Natural killer cell treated with Interleukin-12 subunit alpha and Interleukin-12 subunit beta and Interleukin-15 and Interleukin-18, amount 100 ng/mL, for 72 hours (primary cell): ENCODE data around the gene LIMCH1. TPM values are rescaled to one million over a fixed set of nuclear protein-coding genes. Genes with fewer than 3 reads are reported as not detected.

ENCODE experiments used
- ATAC-seq, 2 donors: fragments of 150-1000 bp; cut with Tn5 transposase in 1 of 2; sonication (Bioruptor Pico), chemical (Tn5 transposase) in 1 of 2; 2 replicates each; pipeline ENCODE4 v1.10.0; 2021
- DNase-seq: peaks from one replicate; pipeline ENCODE4 v3.0.0; 2022; ENCODE audit warnings: low spot score
- H3K27ac Mint-ChIP-seq, 2 donors: 1 replicate in 1 of 2; 2 replicates in 1 of 2; pipeline ENCODE4 v1.8.0; 2022; ENCODE audit warnings: mixed read lengths in 2 of 2, mild to moderate bottlenecking in 1 of 2, moderate library complexity in 1 of 2
- H3K27me3 Mint-ChIP-seq, 2 donors: 1 replicate in 1 of 2; 2 replicates in 1 of 2; pipeline ENCODE4 v1.8.0; 2022; ENCODE audit warnings: mixed read lengths in 2 of 2
- H3K36me3 Mint-ChIP-seq: one replicate; pipeline ENCODE4 v1.8.0; 2022; ENCODE audit warnings: mixed read lengths
- H3K4me1 Mint-ChIP-seq, 2 donors: 1 replicate in 1 of 2; 2 replicates in 1 of 2; pipeline ENCODE4 v1.8.0; 2022; ENCODE audit warnings: low read depth in 2 of 2, mixed read lengths in 2 of 2, mild to moderate bottlenecking in 1 of 2
- H3K4me3 Mint-ChIP-seq: one replicate; pipeline ENCODE4 v1.8.0; 2022; ENCODE audit warnings: mixed read lengths
- H3K9me3 Mint-ChIP-seq: 2 replicates; pipeline ENCODE4 v1.8.0; 2022; ENCODE audit warnings: mixed read lengths
- total RNA-seq, 2 donors: library from RNA; stranded (reverse); gene quantifications; one replicate each; pipeline ENCODE4 v1.2.3, GENCODE V29; 2022

Gene LIMCH1
- total RNA-seq, 2 donors from 2014 or later = not detected

DNA sequence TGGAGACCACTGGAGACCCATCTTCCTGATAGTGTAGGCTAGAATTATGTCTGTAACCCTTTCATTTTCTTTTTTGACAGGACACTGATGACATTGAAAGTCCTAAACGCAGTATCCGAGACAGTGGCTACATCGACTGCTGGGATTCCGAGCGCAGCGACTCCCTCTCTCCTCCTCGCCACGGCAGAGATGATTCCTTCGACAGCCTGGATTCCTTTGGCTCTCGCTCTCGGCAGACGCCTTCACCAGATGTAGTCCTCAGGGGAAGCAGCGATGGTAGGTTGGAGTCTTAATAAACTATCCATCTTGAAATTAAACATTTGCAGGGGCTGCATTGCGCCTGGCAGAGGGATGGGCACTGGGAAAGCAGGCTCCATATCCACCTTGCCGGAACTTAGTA, 75.4 kb downstream of the LIMCH1 start:
- Mint-ChIP-seq H3K4me3 (no peak overlapping the region), H3K36me3 (no peaks in the 10 kb centered on the region), H3K27me3 (no peaks in the 10 kb centered on the region), H3K27ac (no peak overlapping the region), H3K9me3 (no peaks in the 10 kb centered on the region), H3K4me1 (no peaks in the 10 kb centered on the region)
- no peak for ATAC-seq
- no peak for DNase-seq

DNA sequence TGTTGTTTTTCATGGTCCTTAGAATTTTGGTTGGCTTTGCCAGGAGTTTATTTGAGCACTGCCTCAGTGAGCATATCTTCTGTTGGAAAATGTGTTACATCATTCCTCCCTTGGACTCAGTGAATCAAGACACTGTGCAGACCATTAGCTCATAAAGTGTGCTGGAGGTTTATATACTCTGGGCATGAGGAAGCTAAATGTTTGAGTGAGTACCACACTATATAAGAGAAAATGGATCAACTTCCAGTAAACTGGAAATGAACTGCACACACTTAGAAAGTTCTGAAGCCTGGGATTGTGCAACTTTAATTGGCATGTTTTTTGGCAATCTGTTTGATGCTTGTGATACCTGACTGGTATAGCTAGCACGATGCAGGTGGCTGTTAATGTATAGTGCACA, 75.9 kb downstream of the LIMCH1 start:
- Mint-ChIP-seq H3K27ac (no peak overlapping the region), H3K4me1 (no peaks in the 10 kb centered on the region), H3K4me3 (no peak overlapping the region), H3K9me3 (no peaks in the 10 kb centered on the region), H3K27me3 (no peaks in the 10 kb centered on the region), H3K36me3 (no peaks in the 10 kb centered on the region)
- DNase-seq (no peak), ATAC-seq (no peak)

DNA sequence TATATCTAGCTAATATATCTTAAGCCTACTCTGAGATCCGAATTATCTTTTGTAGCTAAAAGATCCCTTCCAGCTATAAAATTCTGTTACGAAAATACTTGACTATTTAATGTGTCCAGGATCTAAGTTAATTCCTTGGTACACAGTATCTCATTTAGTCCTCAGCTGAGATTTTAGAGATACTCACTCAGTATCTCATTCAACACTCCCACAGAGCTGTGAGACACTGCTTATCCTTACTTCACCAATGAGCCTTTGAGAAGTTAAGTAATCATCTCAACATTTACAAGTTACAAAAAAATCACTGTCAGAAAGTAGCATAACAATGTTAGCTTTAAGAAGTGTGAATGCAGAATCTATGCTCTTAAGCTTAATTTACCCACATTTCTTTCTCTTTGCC, 76.6 kb downstream of the LIMCH1 start:
- H3K4me3 Mint-ChIP-seq = no peak overlapping the region
- no peaks in the 10 kb centered on the region for H3K9me3 Mint-ChIP-seq
- ATAC-seq (no peak), DNase-seq (no peak)
- no peaks in the 10 kb centered on the region for H3K27me3 Mint-ChIP-seq
- no peak overlapping the region for H3K27ac Mint-ChIP-seq
- H3K36me3 Mint-ChIP-seq = no peaks in the 10 kb centered on the region
- H3K4me1 Mint-ChIP-seq = no peaks in the 10 kb centered on the region

DNA sequence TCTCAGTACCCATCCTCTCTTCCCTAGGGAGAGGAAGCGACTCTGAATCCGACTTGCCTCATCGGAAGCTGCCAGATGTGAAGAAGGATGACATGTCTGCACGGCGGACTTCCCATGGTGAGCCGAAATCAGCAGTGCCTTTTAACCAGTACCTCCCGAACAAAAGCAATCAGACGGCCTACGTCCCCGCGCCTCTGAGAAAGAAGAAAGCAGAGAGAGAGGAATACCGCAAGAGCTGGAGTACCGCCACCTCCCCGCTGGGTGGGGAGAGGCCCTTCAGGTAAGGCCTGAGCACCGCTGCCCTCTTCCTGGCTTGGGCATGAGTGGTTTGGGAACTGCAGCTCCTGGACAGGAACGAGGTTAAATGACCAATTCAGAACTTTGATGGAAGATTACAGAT, 81.2 kb downstream of the LIMCH1 start:
- no peaks in the 10 kb centered on the region for H3K4me1 Mint-ChIP-seq
- peaks cover 0 to 3% of the 10 kb centered on the region in 2 donors for H3K27me3 Mint-ChIP-seq
- H3K36me3 Mint-ChIP-seq = no peaks in the 10 kb centered on the region
- no peaks in the 10 kb centered on the region for H3K9me3 Mint-ChIP-seq
- no peak for DNase-seq
- H3K4me3 Mint-ChIP-seq = no peak overlapping the region
- H3K27ac Mint-ChIP-seq = no peak overlapping the region
- no peak for ATAC-seq

DNA sequence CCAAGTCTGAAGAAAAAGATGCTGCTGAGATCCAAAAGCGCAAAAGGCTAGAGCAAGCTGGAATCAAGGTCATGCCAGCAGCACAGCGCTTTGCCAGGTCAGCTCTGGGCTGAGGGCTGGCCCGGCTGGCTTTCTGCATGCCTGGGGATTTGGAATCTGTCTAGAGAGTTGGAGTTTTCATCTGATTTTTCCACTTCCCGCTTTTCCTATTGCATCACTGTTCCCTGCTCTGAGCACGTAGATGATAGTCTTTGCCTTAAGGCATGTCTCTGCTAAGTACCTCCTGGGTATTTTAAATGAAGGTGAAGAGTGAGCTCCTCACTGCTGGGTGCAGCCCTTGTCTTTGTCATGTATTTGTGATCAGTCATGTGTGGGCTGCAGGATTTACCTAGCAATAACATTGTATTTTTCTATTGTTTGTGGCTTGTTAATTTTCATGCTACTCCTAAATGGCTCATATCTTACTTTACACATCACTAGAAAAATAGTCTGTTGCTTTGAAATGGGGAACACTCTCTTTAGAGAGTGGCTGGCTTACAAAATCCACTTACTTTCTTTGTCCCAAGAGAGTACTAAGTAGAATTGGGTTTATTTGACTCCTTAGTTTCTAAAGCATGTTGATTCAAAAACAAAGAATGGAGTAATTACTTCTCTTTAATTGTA, 82.8 kb downstream of the LIMCH1 start:
- Mint-ChIP-seq H3K36me3 (no peaks in the 10 kb centered on the region), H3K27me3 (peaks cover 0 to 3% of the 10 kb centered on the region in 2 donors), H3K9me3 (no peaks in the 10 kb centered on the region), H3K4me1 (no peaks in the 10 kb centered on the region), H3K27ac (no peak overlapping the region), H3K4me3 (no peak overlapping the region)
- ATAC-seq (no peak), DNase-seq (no peak)

- Mint-ChIP-seq H3K9me3 (peaks cover 2% of the 10 kb centered on the region), H3K27me3 (peaks cover 0 to 3% of the 10 kb centered on the region in 2 donors), H3K4me3 (no peak overlapping the region), H3K36me3 (no peaks in the 10 kb centered on the region), H3K27ac (no peak overlapping the region), H3K4me1 (no peaks in the 10 kb centered on the region)
- no peak for DNase-seq
- no peak for ATAC-seq
Measured at GRCh38 chr4:41622787-41623186, 84.8 kb downstream of the LIMCH1 start.

GRCh38 chr4:41624765-41625164, 86.8 kb downstream of the LIMCH1 start:
- ATAC-seq = no peak
- Mint-ChIP-seq H3K9me3 (peaks cover 2% of the 10 kb centered on the region), H3K4me1 (no peaks in the 10 kb centered on the region), H3K27ac (no peak overlapping the region), H3K4me3 (no peak overlapping the region), H3K27me3 (peaks cover 0 to 3% of the 10 kb centered on the region in 2 donors), H3K36me3 (no peaks in the 10 kb centered on the region)
- DNase-seq = no peak

- ATAC-seq (no peak), DNase-seq (no peak)
- peaks cover 0 to 3% of the 10 kb centered on the region in 2 donors for H3K27me3 Mint-ChIP-seq
- H3K27ac Mint-ChIP-seq = no peak overlapping the region
- peaks cover 2% of the 10 kb centered on the region for H3K9me3 Mint-ChIP-seq
- H3K4me3 Mint-ChIP-seq = no peak overlapping the region
- H3K36me3 Mint-ChIP-seq = no peaks in the 10 kb centered on the region
- H3K4me1 Mint-ChIP-seq = no peaks in the 10 kb centered on the region
Measured at GRCh38 chr4:41625531-41625930, 87.6 kb downstream of the LIMCH1 start.

DNA sequence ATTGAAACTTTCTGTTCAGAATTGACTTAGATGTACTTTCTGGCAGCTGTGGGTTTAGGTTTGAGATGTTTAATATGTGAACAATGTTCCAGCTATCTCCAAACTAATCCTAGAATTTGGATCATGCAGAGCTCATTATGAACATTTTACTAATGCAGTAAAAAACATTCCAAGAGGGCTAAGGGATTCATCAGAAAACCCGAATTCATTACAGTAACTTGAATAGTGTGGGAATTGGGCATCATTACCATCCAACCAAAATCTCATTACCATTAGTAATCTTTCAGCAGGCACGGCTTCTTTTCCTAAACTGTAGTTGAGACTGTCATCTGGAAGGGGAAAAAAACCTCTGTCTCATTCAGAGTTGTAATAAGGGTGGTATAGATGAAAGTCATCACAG, 91.0 kb downstream of the LIMCH1 start:
- Mint-ChIP-seq H3K9me3 (peaks cover 2% of the 10 kb centered on the region), H3K4me3 (no peak overlapping the region), H3K36me3 (no peaks in the 10 kb centered on the region), H3K4me1 (no peaks in the 10 kb centered on the region), H3K27ac (no peak overlapping the region), H3K27me3 (no peaks in the 10 kb centered on the region)
- ATAC-seq = no peak
- DNase-seq = no peak

- H3K27me3 Mint-ChIP-seq = no peaks in the 10 kb centered on the region
- H3K4me3 Mint-ChIP-seq = no peak overlapping the region
- H3K4me1 Mint-ChIP-seq = no peaks in the 10 kb centered on the region
- ATAC-seq = no peak
- H3K27ac Mint-ChIP-seq = no peak overlapping the region
- H3K9me3 Mint-ChIP-seq = peaks cover 2% of the 10 kb centered on the region
- H3K36me3 Mint-ChIP-seq = no peaks in the 10 kb centered on the region
- no peak for DNase-seq
Measured at GRCh38 chr4:41631523-41631922, 93.6 kb downstream of the LIMCH1 start.

GRCh38 chr4:41632481-41633073, 94.6 kb downstream of the LIMCH1 start:
- no peaks in the 10 kb centered on the region for H3K36me3 Mint-ChIP-seq
- ATAC-seq (no peak), DNase-seq (no peak)
- H3K4me1 Mint-ChIP-seq = no peaks in the 10 kb centered on the region
- H3K4me3 Mint-ChIP-seq = no peak overlapping the region
- H3K27ac Mint-ChIP-seq = no peak overlapping the region
- no peaks in the 10 kb centered on the region for H3K27me3 Mint-ChIP-seq
- no peaks in the 10 kb centered on the region for H3K9me3 Mint-ChIP-seq

DNA sequence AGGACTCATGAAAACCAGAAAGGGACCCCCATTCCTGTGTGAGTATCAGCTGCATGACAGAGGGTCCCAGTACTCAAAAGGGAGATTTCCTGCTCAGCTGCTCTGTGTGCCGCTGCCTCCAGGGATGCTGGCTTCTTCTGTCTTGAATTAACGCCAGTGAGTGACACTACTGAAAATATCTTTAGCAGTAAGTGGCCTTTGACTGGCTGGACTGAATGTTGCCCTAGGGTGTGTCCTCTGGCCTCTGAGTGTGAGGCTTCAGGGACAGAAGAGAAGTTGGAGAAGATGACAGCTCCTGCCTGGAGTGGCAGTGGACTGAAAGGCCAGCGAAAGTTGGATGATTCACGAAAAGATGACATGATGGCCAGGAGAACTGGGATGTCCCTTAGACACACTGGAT, 95.4 kb downstream of the LIMCH1 start:
- no peak for DNase-seq
- H3K4me1 Mint-ChIP-seq = no peaks in the 10 kb centered on the region
- no peak overlapping the region for H3K4me3 Mint-ChIP-seq
- no peak overlapping the region for H3K27ac Mint-ChIP-seq
- no peaks in the 10 kb centered on the region for H3K9me3 Mint-ChIP-seq
- H3K27me3 Mint-ChIP-seq = peaks cover 0 to 4% of the 10 kb centered on the region in 2 donors
- H3K36me3 Mint-ChIP-seq = no peaks in the 10 kb centered on the region
- peak in 1 of 2 donors; percentile 43 for ATAC-seq

DNA sequence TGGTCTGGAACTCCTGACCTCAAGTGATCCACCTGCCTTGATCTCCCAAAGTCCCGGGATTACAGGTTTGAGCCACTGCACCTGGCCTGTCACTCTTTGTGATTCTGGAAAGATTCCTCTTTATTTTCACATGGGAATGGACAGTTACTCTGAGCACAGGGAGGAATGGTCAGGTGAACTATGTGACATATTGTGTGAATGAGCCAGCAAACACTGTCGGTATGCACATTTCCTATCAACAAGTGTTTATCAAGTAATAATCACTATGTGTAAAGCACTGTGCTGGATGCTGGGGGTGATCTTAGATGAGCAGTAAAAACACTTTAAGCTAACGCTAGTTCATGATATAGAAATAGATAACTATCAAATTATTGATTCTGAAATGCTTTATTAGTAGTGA, 97.5 kb downstream of the LIMCH1 start:
- Mint-ChIP-seq H3K27ac (no peak overlapping the region), H3K4me1 (no peaks in the 10 kb centered on the region), H3K36me3 (no peaks in the 10 kb centered on the region), H3K27me3 (peaks cover 0 to 4% of the 10 kb centered on the region in 2 donors), H3K4me3 (no peak overlapping the region), H3K9me3 (no peaks in the 10 kb centered on the region)
- no peak for ATAC-seq
- DNase-seq = no peak

GRCh38 chr4:41638203-41638602, 100.2 kb downstream of the LIMCH1 start:
- Mint-ChIP-seq H3K36me3 (no peaks in the 10 kb centered on the region), H3K9me3 (no peaks in the 10 kb centered on the region), H3K27ac (no peak overlapping the region), H3K4me3 (no peak overlapping the region), H3K4me1 (no peaks in the 10 kb centered on the region), H3K27me3 (peaks cover 0 to 9% of the 10 kb centered on the region in 2 donors)
- ATAC-seq (no peak), DNase-seq (no peak)

GRCh38 chr4:41638866-41639265, 100.9 kb downstream of the LIMCH1 start:
- ATAC-seq (no peak), DNase-seq (no peak)
- Mint-ChIP-seq H3K4me1 (no peaks in the 10 kb centered on the region), H3K4me3 (no peak overlapping the region), H3K36me3 (no peaks in the 10 kb centered on the region), H3K27ac (no peak overlapping the region), H3K9me3 (no peaks in the 10 kb centered on the region), H3K27me3 (peaks cover 0 to 9% of the 10 kb centered on the region in 2 donors)
